Right ventricle myocardium inferior (tissue), 1 donor: Measurements from ENCODE around the gene CFD. TPM values are rescaled to one million over a fixed set of nuclear protein-coding genes. Genes with fewer than 3 reads are reported as not detected.
"Not testable (repeated sequence)": the region's sequence is repeated elsewhere in the genome, so short reads cannot be mapped to it uniquely, and the experiment has no call there.

ENCODE experiments used
- ATAC-seq: fragments of 200-7000 bp; cut with Tn5 transposase; one replicate; pipeline ENCODE4 v1.9.1; 2020; ENCODE audit warnings: mild to moderate bottlenecking, moderate library complexity
- DNase-seq: peaks from one replicate; pipeline ENCODE4 v3.0.0; 2021; ENCODE audit errors: missing footprints
- intact Hi-C: fragments of 100-400 bp; cut with DNase I; formaldehyde crosslinking; loops from one replicate; pipeline ENCODE4 v1.11.0; 2022
- total RNA-seq: library from RNA; stranded (reverse); fragmentation: NEBNext Ultra II Directional; extraction: Animal tissue kit (Norgen Biotek cat#: 25700); gene quantifications from one replicate; pipeline ENCODE4 v1.2.1, GENCODE V29; 2021
- donor health status: DM: no; HTN: yes; CAD: no; lungs with severe emphysema.

The CFD gene
- total RNA-seq, 1 donor from 2014 or later, result 655 TPM

GRCh38 chr19:867301-867793, 7.9 kb downstream of the CFD start:
- DNase-seq (no peak), ATAC-seq (peak; percentile 9)
- intact Hi-C loops, result no loop called here

- intact Hi-C loops, result no loop called here
- no peak for DNase-seq
- no peak for ATAC-seq
Measured at GRCh38 chr19:867855-868457, 8.5 kb downstream of the CFD start.

- intact Hi-C loops, result no loop called here
- ATAC-seq (no peak), DNase-seq (no peak)
Measured at GRCh38 chr19:868458-869244, 9.2 kb downstream of the CFD start.

GRCh38 chr19:869245-870177, 10.0 kb downstream of the CFD start:
- no peak for DNase-seq
- intact Hi-C loops, result loop anchor here (5.0 kb wide), 1 partner anchor 43 kb away; the partner anchor contains the start of gene R3HDM4

GRCh38 chr19:870314-870713, 10.8 kb downstream of the CFD start:
- intact Hi-C loops, result loop anchor here (5.0 kb wide), 1 partner anchor 42 kb away; the partner anchor contains the start of gene R3HDM4
- ATAC-seq, result no peak
- DNase-seq, result no peak

More at GRCh38 chr19:869245-870177, 10.0 kb downstream of the CFD start:
- peak; percentile 27 for ATAC-seq

GRCh38 chr19:870963-871401, 11.5 kb downstream of the CFD start:
- ATAC-seq (no peak), DNase-seq (peak; percentile 76)

GRCh38 chr19:871446-872265, 12.2 kb downstream of the CFD start:
- no peak for DNase-seq
- intact Hi-C loops, result loop anchor here (5.0 kb wide), 1 partner anchor 41 kb away; the partner anchor contains the start of gene R3HDM4
- no peak for ATAC-seq

More at GRCh38 chr19:870963-871401, 11.5 kb downstream of the CFD start:
- intact Hi-C loops, result loop anchor here (5.0 kb wide), 1 partner anchor 41 kb away; the partner anchor contains the start of gene R3HDM4

GRCh38 chr19:872266-872951, 12.9 kb downstream of the CFD start:
- ATAC-seq (peak; percentile 35), DNase-seq (peak; percentile 85)
- intact Hi-C loops, result loop anchor here (5.0 kb wide), 1 partner anchor 40 kb away; the partner anchor contains the start of gene R3HDM4

GRCh38 chr19:873084-873483, 13.6 kb downstream of the CFD start:
- ATAC-seq, result no peak
- intact Hi-C loops, result loop anchor here (5.0 kb wide), 1 partner anchor 39 kb away; the partner anchor contains the start of gene R3HDM4

GRCh38 chr19:873561-874041, 14.1 kb downstream of the CFD start:
- intact Hi-C loops, result loop anchor here (5.0 kb wide), 1 partner anchor 39 kb away; the partner anchor contains the start of gene R3HDM4
- DNase-seq (no peak), ATAC-seq (no peak)

More at GRCh38 chr19:873084-873483, 13.6 kb downstream of the CFD start:
- no peak for DNase-seq

GRCh38 chr19:875265-875879, 15.9 kb downstream of the CFD start:
- ATAC-seq (no peak), DNase-seq (no peak)
- intact Hi-C loops, result no loop called here

- DNase-seq (no peak), ATAC-seq (no peak)
- intact Hi-C loops, result no loop called here
Measured at GRCh38 chr19:876089-876488, 16.6 kb downstream of the CFD start.

- no peak for ATAC-seq
Measured at GRCh38 chr19:876780-877314, 17.4 kb downstream of the CFD start.

GRCh38 chr19:877992-878660, 18.7 kb downstream of the CFD start:
- intact Hi-C loops, ATAC-seq, DNase-seq: not testable (repeated sequence)

More at GRCh38 chr19:876780-877314, 17.4 kb downstream of the CFD start:
- intact Hi-C loops, result no loop called here
- no peak for DNase-seq

- ATAC-seq, DNase-seq, intact Hi-C loops: not testable (repeated sequence)
Measured at GRCh38 chr19:878751-879561, 19.5 kb downstream of the CFD start.
